Prostate gland (tissue), 2 donors: ENCODE data around the gene ATP1B2.

Experiments
- POLR2A ChIP-seq: fragments of 450-650 bp; IDR thresholded peaks from one replicate; pipeline ENCODE4 v1.6.1; 2016; ENCODE audit warnings: antibody characterized with exemption, mild to moderate bottlenecking
- POLR2AphosphoS5 ChIP-seq: sonication (generic); formaldehyde crosslinking; IDR thresholded peaks from one replicate; pipeline ENCODE4 v1.6.1; 2017; ENCODE audit warnings: antibody characterized with exemption
- TF ChIP-seq, protein P1 (sequence below), 4 experiments: fragments of 200-600 bp in 2 of 4; fragments of 450-650 bp in 2 of 4; sonication (generic) in 2 of 4; IDR thresholded peaks; 1 replicate in 3 of 4; 2 replicates in 1 of 4; pipeline ENCODE4 v1.5.1; 2016 to 2019; ENCODE audit warnings: antibody characterized with exemption in 4 of 4, mild to moderate bottlenecking in 2 of 4, moderate library complexity in 2 of 4

DNA sequence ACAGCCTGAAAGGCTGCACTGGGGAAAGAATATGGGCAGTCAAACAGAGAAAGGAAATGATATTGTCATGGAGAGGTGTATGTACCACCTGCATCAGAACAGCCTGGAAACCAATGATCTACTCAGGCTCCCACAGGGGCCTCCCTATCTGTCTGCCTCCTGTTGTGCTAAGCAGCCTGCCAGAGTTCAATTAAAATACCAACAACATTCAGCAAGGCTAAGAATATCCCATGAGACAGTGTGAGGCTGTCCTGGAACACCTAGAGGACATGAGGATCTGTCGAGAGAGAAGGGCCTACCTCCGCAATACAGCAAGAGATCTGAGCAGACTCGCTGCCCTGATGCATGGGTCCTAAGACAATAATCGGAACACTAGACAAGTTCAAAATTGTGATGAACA lies 44.4 kb upstream of the ATP1B2 start:
- TF ChIP-seq, protein P1, sequence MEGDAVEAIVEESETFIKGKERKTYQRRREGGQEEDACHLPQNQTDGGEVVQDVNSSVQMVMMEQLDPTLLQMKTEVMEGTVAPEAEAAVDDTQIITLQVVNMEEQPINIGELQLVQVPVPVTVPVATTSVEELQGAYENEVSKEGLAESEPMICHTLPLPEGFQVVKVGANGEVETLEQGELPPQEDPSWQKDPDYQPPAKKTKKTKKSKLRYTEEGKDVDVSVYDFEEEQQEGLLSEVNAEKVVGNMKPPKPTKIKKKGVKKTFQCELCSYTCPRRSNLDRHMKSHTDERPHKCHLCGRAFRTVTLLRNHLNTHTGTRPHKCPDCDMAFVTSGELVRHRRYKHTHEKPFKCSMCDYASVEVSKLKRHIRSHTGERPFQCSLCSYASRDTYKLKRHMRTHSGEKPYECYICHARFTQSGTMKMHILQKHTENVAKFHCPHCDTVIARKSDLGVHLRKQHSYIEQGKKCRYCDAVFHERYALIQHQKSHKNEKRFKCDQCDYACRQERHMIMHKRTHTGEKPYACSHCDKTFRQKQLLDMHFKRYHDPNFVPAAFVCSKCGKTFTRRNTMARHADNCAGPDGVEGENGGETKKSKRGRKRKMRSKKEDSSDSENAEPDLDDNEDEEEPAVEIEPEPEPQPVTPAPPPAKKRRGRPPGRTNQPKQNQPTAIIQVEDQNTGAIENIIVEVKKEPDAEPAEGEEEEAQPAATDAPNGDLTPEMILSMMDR (IDR thresholded peaks at IDR 0.05) = no peak
- TF ChIP-seq POLR2A (no peak), POLR2AphosphoS5 (no peak)
